Stimulated activated CD8-positive, alpha-beta memory T cell treated with anti-CD3 and anti-CD28 coated beads, Interleukin-12 subunit alpha, Interleukin-12 subunit beta, amount 100 ng/mL, for 24 hours (primary cell): Measurements from ENCODE around the gene DAPL1.

ENCODE experiments used
- DNase-seq: peaks from one replicate; pipeline ENCODE4 v3.0.0-alpha.2; 2020; ENCODE audit errors: extremely low read depth

Gene DAPL1

DNA sequence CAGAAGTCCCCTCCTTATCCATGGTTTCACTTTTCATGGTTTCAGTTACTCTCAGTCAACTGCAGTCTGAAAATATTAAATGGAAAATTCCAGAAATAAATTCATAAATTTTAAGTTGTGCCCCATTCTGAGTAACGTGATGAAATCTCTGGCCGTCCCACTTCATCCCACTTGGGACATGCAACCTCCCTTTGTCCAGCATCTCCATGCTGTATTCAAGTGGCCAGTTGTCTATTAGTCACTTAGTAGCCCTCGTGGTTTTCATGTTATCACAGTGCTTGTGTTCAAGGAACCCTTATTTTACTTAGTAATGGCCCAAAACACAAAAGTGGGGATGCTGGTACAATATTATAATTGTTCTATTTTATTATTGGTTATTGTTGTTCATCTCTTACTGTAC lies 18.0 kb upstream of the DAPL1 start:
- no peak for DNase-seq

DNA sequence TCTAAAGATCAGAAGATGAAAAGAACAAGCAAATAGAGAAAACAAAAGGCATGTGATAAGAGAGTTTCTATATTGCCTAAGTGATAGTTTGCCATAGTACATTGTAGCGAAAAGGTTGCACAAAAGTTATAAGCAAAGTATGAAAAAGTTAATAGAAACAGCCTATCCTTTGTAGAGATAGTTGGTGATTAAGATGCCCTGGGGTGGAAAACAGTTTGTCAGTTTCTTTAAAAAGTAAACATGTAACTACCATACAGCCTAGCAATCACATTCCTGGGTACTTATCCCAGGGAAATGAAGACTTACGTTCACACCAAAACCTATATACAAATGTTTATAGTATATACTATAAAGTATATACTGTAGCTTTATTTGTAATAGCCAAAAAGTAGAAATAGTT lies 16.9 kb upstream of the DAPL1 start:
- no peak for DNase-seq

- DNase-seq, result no peak
Observed at GRCh38 chr2:158779621-158780020, 15.5 kb upstream of the DAPL1 start.

GRCh38 chr2:158781353-158781961 lies 13.7 kb upstream of the DAPL1 start:
- DNase-seq, result no peak

GRCh38 chr2:158782136-158782535 lies 13.0 kb upstream of the DAPL1 start:
- DNase-seq, result no peak

DNA sequence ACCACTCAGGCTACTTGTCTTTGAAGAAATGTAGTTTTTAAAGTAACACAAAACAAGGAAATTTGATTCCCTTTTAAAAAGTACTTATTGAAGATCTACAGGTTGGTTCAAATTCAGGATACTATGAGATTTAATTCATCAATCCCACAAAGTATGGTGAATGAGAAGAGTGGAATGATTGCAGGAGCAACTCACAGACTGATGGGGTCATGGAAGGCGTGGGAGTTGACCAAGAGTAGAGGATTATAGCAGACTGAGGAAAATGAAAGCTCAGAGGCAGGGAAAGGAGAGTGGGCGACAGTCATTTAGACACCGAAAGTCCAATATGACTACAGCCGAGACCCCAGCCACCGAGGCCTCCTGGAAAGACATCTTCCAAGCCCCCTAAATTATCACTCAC lies 12.5 kb upstream of the DAPL1 start:
- no peak for DNase-seq

GRCh38 chr2:158783923-158784322 lies 11.2 kb upstream of the DAPL1 start:
- no peak for DNase-seq

DNA sequence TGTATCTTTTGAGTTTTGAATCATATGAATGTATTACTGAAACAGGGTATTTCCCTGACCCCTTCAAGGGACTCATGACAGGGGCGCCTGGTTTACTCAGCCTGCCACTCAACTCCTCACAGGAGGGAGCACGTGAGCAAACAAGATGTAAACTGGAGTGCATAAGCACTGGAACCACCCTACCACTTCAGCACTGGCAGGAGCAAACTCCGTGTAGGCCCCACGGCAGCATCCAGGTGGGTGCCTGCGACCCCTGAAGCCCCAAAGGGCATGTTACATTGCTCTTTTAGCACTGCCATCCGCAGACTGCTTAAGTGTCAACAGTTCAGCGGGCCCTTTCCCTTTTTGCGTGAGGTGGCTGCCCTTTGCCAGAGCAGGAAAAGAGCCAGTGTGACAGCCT lies 8.2 kb upstream of the DAPL1 start:
- no peak for DNase-seq

DNA sequence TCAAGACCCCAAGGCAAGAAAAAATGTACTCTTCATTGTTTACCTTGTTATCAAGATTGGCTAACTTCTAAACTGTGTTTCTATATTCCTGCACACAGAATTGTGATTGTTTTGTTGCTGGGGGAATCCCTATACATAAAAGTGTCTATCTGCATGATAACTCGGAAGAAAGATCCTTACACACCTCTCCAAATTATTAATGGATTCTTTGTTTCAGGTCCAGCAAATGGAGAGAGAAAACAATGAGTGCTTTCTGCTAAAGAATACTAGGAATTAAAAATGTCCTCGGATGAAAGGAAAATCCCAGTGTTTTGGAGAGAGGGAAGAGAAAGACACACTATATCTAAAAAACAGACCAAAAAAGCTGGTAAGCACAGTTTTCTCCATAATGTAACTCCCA lies 6.2 kb upstream of the DAPL1 start:
- DNase-seq, result no peak

DNA sequence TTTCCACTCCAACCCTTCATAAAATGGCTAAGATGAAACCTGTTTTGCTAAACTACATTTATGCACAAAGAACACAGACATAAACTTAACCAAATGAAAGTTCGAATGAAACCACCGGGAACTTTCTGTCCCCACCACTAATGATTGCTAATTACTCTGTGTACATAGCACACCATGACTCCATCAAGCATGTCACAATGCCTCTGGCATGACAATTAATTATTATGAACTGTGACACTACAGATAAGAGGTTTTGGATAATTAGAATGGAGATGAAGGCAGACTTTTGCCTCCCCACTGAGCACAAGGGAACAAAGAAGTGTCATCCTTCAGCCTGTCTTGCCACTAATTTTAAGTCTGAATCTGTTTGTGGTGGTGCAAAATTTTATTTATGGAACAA lies 1.5 kb downstream of the DAPL1 start:
- DNase-seq, result no peak

DNA sequence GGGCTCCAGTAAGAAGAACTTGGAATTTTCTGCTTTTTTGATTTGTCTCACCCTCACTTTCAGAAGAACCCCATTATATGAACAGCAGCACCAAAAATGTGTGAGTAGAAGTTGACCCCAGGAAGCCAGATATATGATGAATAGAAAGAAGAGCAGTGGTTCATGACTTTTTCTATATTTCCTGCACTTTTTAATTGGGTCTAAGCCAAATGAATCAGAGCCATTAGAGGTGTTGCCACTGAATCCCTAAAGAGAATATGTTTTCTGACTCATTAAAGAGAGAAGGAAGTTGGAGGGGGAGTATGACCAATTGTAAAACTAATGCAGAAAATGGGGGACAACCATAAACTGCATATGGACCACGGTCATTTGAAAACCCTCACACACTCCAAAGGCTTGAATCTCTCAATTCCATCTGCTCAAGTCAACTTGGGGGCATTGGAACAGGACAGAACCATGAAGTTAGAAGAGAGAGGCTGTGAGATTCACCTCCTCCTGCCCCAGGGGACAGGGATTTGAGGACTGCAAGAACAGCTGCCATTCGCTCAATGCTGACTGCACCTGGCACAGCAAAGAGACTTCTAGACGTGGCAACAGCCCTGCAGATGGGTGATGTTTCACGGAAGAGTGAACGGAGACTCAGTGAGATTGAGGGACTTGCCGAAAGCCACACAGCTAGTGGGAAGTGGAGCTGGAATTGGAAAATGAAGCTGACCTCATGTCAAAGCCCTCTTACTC lies 3.0 kb downstream of the DAPL1 start:
- DNase-seq, result no peak

- no peak for DNase-seq
Observed at GRCh38 chr2:158799181-158799580, 4.1 kb downstream of the DAPL1 start.

DNA sequence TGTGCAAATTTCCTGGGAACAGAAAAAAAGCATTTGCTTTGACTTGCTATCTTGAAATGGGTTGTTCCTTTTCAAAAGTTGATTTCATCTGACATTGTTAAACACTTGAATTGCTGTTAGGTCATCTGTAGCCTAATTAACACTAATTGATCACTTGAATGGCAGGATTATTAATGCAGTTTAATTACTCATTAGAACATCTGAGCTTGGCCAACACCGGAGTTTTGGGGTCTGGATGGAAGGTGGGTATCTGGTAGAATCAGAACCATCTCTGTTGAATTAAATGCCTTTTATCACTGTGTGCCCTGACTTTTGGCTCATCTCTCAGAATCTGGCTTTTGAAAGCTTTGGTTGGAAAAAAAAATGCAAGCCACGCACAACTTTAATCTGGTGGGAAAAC lies 8.4 kb downstream of the DAPL1 start:
- DNase-seq, result no peak

- DNase-seq, result no peak
Observed at GRCh38 chr2:158805255-158805654, 10.1 kb downstream of the DAPL1 start.

- no peak for DNase-seq
Observed at GRCh38 chr2:158805936-158806335, 10.8 kb downstream of the DAPL1 start.

- DNase-seq, result no peak
Observed at GRCh38 chr2:158806941-158807340, 11.8 kb downstream of the DAPL1 start.

GRCh38 chr2:158808426-158808825 lies 13.3 kb downstream of the DAPL1 start:
- no peak for DNase-seq

DNA sequence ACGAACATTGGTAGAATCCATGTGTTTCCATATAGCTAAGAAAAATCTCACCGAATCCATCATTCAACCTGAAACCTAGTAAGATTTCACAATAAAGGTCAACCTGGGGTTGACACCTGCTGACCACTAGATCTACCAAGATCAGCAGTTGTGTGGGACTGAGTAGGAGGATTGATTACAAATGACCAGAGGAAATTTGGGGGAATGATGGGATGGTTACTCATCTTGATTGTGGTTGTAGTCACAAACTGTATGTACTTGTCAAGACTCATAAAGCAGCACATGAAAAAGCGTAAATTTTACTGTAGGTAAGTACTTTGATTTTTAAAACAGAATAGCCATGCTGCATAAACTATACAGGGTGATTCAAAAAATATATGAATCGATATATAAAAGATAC lies 14.7 kb downstream of the DAPL1 start:
- DNase-seq, result no peak

- no peak for DNase-seq
Observed at GRCh38 chr2:158810731-158811460, 15.8 kb downstream of the DAPL1 start.

GRCh38 chr2:158815166-158815565 lies 20.0 kb downstream of the DAPL1 start:
- DNase-seq, result no peak

GRCh38 chr2:158815658-158816057 lies 20.5 kb downstream of the DAPL1 start:
- DNase-seq, result no peak

DNA sequence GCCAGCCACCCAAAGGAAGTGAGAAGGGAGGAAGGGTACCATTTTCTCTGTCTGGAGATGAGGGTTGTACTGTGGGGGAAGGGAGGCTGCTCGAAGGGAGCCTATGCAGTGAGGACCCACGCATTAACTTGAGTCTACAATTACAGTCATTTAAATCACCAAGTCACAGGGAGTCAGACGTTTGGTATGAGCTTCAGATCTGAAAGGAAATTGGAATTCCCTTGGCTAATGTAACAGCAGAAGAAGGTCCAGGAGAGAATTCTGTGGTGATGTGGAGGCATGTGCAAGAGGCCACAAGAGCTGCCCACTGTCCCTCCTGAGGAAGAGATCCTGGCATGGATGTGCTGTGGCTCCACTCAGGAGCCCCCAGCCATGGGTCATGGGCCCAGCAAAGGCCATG lies 22.5 kb downstream of the DAPL1 start:
- no peak for DNase-seq

GRCh38 chr2:158818511-158818910 lies 23.4 kb downstream of the DAPL1 start:
- DNase-seq, result no peak
